RWPE1 (cell line): Measurements from ENCODE around the gene PCED1B.

Experiments
- CTCF ChIA-PET: fragments of 350-600 bp; sonication (Branson Sonifier 250); formaldehyde crosslinking; extraction: SDS; loops from one replicate; lab custom pipeline; 2021; lab: Yijun Ruan, JAX
- POLR2A ChIA-PET: fragments of 400-600 bp; formaldehyde crosslinking; extraction: SDS; loops from one replicate; lab custom pipeline; 2020; ENCODE audit warnings: antibody characterized with exemption; ENCODE audit not compliant: low non-redundant PET; lab: Yijun Ruan, JAX
- DNase-seq: peaks from one replicate; pipeline ENCODE4 v3.0.0; 2012; ENCODE audit warnings: low spot score
- H3K27ac ChIP-seq: fragments of 450-650 bp; 2 replicates; pipeline ENCODE4 v1.5.1; 2017
- CTCF ChIP-seq: fragments of 450-650 bp; conservative IDR thresholded peaks from 2 replicates; pipeline ENCODE4 v1.5.1; 2017; ENCODE audit warnings: low read depth, mild to moderate bottlenecking

Gene PCED1B

GRCh38 chr12:47097276-47097896 lies 18.0 kb downstream of the PCED1B start:
- ChIA-PET POLR2A (no interaction called here), CTCF (interaction anchor here (0.7 kb wide), 1 partner anchor 10 kb away, joined by 3 read pairs; no protein-coding TSS in a partner anchor)
- H3K27ac ChIP-seq = no peak overlapping the region
- TF ChIP-seq CTCF = no peak
- no peak for DNase-seq

- ChIA-PET POLR2A (no interaction called here), CTCF (no interaction called here)
- no peak overlapping the region for H3K27ac ChIP-seq
- TF ChIP-seq CTCF = no peak
- DNase-seq = no peak
Measured at GRCh38 chr12:47098099-47098498, 18.7 kb downstream of the PCED1B start.

GRCh38 chr12:47099610-47100009 lies 20.2 kb downstream of the PCED1B start:
- POLR2A ChIA-PET = no interaction called here

GRCh38 chr12:47100160-47100559 lies 20.7 kb downstream of the PCED1B start:
- POLR2A ChIA-PET = no interaction called here
- TF ChIP-seq CTCF = no peak
- no peak for DNase-seq
- CTCF ChIA-PET = no interaction called here
- H3K27ac ChIP-seq = no peak overlapping the region

More at GRCh38 chr12:47099610-47100009, 20.2 kb downstream of the PCED1B start:
- no peak for DNase-seq
- CTCF ChIA-PET = no interaction called here
- no peak for TF ChIP-seq CTCF
- no peak overlapping the region for H3K27ac ChIP-seq

GRCh38 chr12:47102406-47102805 lies 23.0 kb downstream of the PCED1B start:
- ChIA-PET POLR2A (no interaction called here), CTCF (no interaction called here)
- no peak for TF ChIP-seq CTCF
- no peak for DNase-seq
- H3K27ac ChIP-seq = no peak overlapping the region

- DNase-seq = no peak
- no peak for TF ChIP-seq CTCF
- no peak overlapping the region for H3K27ac ChIP-seq
- ChIA-PET CTCF (interaction anchor here (0.7 kb wide), 1 partner anchor 25 kb away, joined by 4 read pairs; no protein-coding TSS in a partner anchor), POLR2A (no interaction called here)
Measured at GRCh38 chr12:47102845-47103651, 23.6 kb downstream of the PCED1B start.
